ENCODE measurements around the gene MPZL3.

- no peak for TF ChIP-seq CTCF (conservative IDR thresholded peaks at IDR 0.05)
- TF ChIP-seq EZH2 (IDR thresholded peaks at IDR 0.05; ENCODE audit: low read depth): no peak
Observed at GRCh38 chr11:118226296-118226695, 25.9 kb downstream of the MPZL3 start.

All from PC-9 (cell line).